HG03045 (cell line): Measurements from ENCODE around the gene PDZD7.

ENCODE experiments used
- ATAC-seq: cut with Tn5 transposase; IDR thresholded peaks from one replicate; pipeline ENCODE4 v1.9.1; 2021; ENCODE audit warnings: mild to moderate bottlenecking, moderate library complexity; ENCODE audit not compliant: unreplicated experiment

PDZD7 gene

DNA sequence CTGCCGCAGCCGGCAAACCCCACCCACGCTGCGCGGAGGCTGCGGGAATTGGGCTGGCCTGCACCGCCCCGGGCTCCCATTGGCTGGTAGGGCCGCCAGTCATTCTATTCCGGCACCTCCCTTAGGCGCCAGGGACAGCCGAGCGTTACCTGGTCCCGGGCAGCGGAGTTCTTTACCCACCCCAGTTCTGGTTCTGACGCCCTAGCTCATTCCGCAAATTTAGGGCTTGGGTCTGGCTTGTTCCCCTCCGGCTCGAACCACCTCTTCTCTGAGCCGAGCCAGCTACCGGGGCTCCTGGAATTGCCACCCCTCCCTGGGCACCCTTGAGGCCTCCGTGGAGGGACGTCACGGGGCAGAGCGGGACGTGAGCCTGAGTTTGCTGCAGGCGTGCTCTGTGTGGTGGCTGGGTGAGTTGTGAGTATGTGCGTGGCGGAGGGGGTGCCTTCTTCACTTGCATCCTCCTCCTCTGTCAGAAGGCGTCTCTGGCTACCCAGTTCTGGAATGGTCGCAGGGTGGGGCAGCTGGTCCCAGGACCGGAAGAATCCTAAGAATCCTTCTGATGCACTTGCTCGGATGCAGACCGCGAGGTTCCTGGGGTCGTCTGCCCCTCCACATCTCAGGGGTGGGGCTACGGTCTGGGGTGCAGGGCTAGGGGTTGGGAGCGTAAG, at the start of gene PDZD7, which contains the start of gene SFXN3:
Gene PDZD7 (minus strand): TSS at position 2 of the 668 bp plus-strand sequence. CDS start 910 bp downstream, outside the sequence.
Gene SFXN3 (plus strand): TSS at position 107 of the 668 bp plus-strand sequence. CDS start 3,461 bp downstream, outside the sequence.
- peak; percentile 94 for ATAC-seq

DNA sequence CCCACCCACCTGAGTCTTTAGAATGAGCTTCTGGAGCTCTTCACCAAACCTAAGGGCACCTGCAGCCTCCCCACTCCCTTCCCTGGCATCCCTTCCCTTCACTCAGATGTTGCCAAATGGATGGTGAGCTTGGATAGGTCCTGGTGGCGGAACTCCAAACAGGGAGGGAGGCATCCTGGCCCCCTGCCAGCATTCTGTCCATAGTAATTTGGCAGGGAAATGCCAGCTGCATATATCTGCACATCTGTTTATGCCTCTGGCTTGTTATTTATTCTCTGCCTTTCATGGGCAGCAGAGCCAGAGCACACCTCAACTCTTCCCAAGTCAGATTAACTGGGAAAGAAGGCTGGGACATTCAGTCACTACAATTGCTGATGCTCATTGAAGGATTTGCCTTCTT, 48.9 kb upstream of the PDZD7 start:
- ATAC-seq: no peak

DNA sequence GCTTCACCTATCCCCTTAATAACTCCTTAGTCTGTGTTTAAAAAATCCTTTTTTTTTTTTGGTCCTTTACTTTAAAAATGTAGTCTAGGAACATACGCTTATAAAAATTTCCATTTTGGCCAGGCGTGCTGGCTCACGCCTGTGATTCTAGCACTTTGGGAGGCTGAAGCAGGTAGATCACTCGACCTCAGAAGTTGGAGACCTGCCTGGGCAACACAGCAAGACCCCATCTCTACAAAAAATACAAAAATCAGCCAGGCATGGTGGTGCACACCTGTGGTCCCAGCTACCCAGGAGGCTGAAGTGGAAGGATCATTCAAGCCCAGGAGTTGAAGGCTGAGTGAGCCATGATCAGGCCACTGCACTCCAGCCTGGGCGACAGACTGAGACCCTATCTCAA, 45.7 kb upstream of the PDZD7 start:
- no peak for ATAC-seq

DNA sequence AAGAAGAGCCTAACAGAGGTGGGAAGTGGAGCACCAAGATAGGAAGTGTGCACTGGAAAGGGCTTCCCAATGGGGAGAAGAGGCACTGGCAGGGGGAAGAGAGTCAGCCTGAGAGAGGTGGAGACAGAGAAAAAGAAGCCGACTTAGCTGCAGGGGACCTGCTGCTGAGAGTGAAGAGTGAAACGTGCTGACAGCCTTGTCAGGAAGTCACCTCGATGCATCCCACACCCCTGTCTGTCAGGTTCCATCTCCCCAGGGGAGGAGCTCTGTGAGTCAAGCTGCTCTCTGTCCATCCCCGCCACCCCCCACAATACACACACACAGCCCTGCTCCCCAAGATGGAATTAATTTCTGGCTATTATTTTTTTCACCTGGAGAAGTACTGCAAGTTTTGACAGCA, 44.8 kb upstream of the PDZD7 start:
- ATAC-seq: no peak

DNA sequence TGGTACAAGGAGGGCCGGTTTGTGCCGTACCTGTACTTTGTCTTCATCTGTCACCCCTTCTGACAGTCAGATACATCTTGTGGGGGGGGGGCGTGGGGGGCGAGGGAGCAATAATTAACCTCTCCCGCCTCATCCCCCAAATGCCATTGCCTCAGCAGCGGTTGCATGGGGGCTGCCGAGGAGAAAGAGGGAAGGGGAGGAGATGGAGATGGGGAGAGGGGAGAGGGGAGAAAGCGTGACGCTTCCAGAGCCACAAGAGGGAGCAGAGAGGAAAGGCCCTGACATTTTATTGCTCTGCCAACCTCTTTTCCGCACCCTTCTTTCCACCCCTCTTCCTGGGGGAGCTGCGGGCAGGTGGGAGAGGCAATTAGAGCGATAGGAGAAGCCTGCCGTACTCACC, 42.7 kb upstream of the PDZD7 start:
- no peak for ATAC-seq

DNA sequence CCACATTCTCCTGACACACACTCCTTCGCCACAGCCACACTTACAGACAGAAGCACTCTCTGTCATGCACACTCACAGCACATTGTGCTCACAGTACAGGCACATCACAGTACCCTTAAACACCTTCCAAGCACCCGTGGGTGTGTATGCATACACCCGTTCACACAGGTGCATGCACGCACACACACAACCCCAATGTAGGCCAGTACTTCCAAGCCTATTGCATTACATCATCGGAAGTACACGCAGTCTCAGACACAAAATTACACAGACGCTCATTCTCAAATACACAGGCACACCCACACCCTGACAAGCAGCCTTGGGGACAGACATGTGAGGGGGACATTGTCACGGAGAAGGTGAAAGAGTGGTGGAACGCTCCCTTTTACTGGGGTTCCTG, 42.0 kb upstream of the PDZD7 start:
- no peak for ATAC-seq

DNA sequence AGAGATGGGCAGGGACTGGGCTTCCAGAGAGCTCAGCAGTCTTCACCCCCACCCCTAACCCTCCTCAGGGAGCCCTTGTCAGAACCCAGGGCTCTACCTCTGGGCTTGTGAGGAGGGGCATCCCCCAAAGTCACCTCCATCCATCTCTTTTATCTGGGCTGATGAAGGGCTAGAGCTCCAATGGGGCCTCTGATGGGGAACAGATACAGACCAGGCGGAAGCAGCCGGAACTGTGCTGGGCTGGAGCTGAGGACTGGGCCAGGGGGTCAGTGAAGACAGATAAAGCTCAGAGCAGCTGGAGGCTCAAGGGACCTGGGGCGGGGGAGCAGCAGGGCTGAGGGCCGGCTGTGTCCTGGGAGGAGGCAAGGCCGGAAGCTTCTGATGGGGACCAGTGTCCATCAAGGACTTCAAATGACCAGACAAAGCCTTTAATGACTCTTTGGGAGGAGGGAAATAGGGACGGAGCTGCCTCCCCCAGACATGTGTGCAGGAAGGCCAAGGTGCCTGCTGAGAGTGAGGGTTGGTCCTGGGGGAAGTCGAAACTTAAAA, 41.0 kb upstream of the PDZD7 start:
- ATAC-seq: no peak

DNA sequence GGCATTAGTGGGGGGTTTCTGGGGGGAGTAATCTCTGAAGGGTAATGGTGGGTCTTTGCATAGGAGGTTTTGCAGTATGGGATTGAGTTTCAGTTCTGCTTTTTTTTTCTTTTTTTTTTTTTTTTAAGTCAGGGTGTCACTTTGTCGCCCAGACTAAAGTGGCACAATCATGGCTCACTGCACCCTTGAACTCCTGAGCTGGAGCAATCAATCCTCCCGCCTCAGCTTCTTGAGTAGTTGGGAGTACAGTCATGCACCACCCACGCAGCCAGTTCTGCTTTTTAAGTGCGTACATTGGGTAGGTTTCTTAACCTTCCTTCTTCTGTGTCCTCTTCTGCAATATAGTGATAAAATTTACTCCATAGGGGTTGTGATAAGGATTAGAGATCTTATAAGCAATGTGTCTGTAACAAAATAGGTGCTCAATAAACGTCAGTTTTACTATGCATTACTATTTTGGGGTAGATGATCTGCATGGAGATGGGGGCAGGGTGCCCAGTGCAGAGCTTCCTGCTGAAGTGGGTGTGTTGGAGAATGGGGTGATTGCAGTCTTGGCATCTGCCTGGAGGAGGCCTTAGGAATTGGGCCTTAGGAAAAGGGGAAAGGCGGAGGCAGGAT, 40.4 kb upstream of the PDZD7 start:
- ATAC-seq: no peak

DNA sequence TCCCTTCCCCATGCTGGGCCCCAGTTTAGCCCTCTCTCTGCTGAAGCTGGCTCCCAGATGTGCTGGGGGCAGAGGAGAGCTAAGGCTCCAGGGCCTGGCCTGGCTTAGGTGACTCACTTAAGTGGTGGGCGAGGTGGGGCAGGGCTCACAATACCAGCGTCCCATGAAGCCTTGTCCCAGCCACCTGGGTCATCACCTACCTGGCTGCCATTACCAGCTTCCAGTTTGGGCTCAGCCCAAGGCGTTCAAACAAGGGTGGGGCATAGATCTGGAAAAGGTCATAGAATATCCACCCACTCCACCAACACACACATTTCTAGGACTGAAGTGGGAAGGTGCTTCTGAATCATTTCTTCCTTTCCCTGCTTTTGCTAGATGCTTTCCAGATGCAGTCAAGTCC, 39.2 kb upstream of the PDZD7 start:
- ATAC-seq: no peak

DNA sequence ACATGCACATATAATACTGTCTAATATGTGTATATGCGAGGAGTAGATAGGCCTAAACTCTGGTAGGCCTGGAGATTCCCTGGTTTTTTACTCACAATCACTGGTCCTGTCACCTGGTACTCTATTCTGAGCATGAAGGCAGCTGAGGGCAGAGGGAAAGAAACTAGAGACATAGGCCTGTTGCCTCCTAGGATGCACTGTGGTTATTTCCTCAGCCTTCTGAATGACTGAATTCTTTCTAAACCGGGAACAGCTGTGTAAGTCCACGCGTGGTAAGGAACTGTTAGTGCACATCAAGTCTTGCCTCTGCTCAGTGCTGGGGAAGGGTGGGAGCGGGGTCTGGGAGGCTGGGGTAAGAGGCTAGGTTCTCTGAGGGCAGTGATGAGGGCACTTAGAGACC, 38.5 kb upstream of the PDZD7 start:
- no peak for ATAC-seq

DNA sequence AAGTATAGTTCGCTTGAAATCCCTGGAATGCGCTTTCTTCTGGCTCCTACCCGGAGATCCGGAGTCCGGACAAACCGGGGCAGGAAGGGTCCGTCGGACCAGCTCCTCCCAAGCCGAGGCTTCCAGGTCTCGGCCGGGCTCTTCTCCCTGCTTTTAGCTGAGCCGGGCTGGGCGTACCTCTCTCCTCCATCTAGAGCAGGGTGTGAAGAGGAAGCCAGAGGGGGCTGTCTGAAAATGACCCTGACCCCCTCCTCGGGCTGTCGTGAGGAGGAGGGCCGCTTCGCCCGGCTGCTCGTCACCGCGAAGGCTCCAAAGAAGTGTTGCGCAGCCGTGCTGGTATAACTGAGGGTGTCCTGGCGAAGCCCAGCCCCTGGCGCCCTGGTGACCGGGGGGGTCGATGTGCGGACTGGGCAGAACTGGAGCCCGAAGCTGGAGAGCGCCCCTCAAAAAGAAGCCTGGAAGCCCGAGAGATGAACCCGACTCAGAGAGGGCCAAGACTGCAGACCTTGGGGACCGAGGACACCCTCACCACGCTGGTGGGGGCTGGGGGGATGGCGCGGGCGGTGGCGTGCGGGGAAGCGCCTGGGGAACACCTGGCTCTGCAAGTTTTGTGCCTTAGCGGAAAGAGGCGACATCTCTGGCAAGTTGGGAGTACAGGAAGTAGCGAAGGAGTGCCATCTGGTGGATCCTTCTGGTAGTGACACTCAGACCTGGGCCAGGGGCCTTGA, 36.6 kb upstream of the PDZD7 start:
- ATAC-seq: no peak

DNA sequence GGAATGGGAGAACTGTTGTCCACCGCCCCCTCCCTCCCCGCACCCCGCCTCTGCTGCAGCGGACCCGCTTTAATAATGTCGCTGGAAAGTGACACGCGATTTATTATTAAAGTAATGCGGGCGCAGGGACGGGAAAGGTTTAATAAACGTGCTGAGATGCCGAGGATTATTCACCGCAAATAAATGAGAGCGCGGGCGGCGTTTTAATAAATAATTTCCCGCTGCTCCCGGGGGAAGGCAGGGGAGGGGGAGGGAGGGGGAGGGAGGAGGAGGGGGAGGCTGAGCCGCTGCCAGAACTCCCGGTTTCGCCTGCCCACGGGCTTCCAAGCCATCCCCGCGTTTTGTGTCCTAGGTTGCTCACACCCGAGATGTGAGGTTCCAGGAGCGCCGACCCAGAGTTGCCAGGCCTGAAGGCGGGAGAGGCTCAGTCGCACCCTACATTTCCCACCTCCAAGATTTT, 36.0 kb upstream of the PDZD7 start:
- ATAC-seq: no peak

DNA sequence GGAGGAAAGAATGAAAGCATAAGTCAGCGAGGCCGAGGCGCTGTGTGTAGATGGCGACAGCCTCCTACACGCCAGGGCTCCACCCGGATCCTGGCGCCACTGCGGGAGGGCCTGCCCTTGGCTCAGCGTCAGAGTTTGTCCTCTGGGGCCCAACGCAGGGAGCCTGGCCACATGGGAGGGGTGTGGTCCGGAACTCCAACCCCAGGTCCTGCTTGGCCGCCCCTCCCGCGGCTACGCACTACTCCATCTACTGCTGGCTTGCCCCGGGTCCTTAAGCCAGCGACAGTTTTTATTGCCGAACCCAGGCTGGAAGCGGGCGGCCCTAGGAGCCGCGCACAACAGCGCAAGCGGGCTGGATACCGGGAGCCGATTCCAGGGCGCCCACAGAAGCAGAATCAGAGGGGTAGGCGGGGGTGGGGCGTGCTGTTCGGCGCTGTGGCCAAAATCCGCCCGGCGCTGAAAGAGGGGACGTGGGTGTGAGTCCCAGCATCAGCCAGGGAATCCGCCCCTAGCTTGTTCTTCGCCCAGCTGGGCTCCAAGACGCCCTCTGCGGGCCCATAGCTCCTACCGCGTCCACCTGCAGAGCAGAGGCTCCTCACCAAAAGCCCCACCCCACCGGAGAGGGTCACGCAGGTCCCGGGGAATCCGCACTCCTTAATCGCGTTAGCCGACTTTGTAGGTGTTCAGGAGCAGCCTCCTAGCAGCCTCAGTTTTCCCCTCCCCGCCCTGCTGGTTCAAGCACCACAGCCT, 35.4 kb upstream of the PDZD7 start:
- ATAC-seq: no peak

DNA sequence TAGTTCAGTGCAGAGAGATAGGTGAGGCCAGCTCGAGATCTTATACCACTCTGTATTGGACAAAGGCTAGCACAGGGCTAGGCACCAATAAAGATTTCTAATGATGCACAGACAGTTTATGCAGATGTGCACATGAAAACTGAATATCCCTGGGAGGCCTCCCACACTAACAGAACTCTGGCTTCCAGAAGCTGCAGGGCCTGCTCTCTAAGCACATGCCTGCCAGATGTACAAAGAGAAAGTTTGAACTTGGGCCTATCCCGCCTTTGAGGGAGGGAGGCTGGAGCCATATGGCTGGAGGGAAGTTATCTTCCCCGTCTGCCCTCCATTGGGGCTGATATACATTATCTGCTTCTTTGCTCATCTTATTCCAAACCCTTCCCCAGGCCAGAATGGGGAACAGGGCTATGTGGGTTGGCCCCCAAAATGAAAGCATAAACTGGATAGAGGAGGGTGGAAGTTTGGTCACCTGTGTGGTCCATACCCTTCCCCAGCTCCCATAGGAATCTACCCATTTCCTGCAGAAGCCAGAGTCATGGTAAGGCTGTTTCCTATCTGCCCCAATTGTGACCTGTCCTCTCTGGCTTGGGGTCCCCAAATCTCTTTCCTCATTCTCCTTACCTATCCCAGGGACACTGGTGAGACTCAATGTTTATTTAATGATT, 34.7 kb upstream of the PDZD7 start:
- no peak for ATAC-seq

DNA sequence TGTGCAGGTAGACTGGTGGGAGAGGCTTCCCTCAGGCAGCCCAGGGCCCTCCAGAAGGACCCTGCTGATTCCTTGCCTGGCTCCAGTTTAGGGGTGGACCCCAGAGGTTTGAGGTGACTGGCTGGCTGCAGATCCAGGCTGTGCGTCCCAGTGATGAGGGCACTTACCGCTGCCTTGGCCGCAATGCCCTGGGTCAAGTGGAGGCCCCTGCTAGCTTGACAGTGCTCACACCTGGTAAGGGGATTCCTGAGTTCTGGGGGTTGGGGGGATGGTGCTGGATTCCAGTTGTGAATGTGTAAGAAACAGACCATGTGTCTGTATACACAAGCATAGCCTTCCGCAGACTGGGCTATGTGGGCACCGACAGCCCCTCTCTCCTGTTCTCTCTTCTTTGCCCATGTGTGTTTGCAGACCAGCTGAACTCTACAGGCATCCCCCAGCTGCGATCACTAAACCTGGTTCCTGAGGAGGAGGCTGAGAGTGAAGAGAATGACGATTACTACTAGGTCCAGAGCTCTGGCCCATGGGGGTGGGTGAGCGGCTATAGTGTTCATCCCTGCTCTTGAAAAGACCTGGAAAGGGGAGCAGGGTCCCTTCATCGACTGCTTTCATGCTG, 33.6 kb upstream of the PDZD7 start:
- no peak for ATAC-seq

DNA sequence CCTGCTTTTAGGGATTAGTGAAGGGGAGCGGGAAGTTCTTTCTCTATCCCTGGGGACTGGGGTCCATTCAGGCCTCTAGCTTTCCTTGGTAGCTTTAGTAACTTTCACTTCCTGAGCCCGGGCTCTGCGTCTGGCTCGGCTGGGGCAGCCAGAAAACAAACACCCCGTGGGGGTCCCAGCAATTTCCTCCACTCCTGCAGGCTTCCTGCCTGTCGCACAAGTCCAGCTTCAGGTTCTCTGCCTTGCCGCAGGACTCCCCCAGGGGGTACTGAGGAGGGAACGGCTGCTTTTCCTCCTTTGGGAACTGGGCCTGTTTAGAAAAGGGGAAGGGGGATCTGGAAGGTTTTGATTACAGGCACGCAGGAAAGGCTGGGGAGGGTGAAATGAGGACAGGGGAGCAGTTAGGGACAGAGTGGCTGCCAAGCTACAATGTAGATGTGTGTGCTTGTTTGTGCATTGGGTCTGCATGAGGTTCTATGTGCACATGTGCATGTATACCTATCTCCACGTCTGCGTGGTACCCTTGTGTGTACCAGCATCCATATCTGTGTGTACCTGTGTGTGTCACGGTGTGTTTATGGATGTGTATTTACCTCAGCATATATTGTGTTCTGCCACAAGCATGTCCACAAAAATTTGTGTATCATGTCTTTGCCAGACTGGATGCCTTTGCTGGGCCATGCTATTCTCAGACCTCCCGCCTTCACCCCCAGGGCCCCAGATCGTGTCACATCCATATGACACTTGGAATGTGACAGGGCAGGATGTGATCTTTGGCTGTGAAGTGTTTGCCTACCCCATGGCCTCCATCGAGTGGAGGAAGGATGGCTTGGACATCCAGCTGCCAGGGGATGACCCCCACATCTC, 32.9 kb upstream of the PDZD7 start:
- ATAC-seq: no peak

DNA sequence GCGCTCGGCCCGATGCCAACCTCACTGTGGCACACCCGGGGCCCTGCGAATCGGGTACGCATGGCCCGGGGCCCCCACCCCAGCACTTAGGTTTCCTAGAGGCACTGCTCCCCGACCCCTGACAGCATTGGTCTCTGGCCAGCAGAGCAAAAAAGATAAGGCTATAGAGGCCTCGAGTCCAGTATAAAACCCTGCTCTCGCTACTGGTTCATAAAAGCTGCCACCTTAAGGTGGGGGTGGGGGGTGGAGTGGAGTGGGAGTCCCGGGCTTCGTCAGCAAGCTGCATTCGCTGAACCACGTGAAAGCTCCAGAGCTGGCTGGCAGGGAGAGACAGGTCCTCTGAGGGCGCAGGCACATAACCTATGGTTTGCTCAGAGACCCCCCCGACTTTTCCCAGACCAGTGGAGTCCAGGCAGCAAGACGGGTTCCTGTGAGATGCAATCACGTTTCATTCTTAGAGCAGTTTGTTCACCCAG, 32.2 kb upstream of the PDZD7 start:
- no peak for ATAC-seq

DNA sequence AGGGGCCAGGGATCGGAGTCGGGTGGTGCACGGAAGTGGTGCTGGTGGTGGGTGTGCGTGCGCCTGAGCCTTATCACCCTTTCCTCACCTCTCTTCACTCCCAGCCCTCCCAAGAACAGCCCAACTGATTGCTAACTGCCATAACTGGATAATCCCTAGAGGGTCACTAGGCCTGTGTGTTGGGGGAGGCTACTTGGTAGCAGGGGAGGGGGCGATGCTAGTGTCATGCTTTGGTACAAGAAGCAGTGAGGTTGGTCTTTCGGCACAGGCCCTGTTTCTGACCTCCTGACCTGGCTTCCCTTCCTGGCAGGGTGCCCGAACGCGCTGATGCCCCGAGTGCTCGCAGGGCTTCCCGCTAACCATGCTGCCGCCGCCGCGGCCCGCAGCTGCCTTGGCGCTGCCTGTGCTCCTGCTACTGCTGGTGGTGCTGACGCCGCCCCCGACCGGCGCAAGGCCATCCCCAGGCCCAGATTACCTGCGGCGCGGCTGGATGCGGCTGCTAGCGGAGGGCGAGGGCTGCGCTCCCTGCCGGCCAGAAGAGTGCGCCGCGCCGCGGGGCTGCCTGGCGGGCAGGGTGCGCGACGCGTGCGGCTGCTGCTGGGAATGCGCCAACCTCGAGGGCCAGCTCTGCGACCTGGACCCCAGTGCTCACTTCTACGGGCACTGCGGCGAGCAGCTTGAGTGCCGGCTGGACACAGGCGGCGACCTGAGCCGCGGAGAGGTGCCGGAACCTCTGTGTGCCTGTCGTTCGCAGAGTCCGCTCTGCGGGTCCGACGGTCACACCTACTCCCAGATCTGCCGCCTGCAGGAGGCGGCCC, 31.5 kb upstream of the PDZD7 start:
- ATAC-seq: no peak
